ENCODE measurements around the gene N4BP3.

N4BP3 gene

DNA sequence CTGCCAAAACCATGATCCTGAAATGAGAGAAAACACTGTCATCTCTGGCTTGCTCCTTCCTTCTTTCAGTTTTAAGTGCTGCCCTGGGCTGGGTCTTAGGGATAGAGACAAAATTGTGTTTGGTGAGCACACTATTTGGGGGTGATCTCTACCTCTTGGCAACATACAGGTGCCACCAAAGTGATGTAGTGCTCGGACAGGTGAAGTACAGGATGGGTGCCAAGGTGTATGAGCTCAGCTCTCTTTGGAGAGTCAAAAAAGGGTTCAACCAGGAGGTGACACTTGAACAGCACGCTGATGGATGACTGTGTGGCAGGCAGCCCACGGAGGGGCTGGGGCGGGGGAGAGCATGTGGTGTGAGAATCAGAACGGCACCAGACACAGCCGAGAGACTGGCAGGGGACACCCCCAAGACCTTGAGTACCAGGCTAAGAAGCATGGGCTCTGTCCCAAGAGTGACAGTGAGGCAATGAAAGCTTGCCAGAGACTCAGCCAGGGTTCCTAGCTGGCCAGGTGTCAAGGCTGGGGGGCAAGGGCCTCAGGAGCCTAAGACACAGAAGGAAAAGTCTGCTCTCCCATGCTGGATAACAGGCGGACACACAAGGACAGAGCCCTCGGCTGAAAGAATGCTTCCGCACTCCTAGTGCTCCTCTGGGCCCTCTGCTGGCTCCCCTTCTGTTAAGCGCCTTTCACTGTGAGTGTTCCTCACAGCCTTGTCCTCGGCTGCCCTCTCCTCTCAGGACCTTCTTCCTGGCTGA is 37.8 kb downstream of the N4BP3 start:
- DNase-seq (ENCODE audit: low spot score) = no peak

DNA sequence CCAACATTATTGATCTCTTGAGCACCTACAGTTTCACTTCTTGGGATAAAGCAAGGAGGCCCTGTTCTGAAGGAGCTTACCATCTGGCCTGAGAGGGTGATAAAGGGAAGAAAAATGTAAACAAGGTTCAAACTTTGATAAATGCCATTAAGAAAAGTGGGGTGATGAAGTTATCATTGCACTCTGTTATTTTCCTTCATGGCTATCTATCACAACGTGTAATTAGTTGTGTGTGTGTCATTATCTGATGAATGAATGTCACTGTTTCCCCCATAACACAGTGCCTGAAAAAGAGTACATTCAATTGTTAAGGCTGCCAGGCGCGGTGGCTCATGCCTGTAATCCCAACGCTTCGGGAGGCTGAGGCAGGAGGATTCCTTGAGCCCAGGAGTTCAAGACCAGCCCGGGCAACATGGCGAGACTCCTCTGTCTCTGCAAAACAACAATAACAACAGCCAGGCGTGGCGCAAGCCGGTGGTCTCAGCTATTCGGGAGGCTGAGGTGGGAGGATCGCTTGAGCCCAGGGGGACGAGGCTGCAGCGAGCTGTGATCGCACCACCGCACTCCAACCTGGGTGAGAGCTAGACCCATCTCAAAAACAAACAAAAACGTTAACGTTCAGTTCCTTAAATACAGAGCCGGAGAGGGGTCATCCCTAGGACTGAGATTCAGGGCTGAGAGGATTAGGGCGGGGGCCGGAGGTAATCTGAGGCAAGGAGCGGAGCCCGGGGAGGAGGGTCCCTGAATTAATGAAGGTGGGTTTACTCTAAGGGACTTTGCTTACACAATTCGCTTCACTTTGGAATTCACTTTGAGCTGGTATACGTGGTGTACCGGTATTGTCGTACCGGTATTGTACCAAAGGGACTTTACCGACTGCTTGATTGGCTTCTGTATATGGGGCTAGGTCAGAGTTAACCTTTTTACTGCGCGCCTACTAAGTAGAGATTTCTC is 39.4 kb downstream of the N4BP3 start:
- DNase-seq (ENCODE audit: low spot score) = no peak

DNA sequence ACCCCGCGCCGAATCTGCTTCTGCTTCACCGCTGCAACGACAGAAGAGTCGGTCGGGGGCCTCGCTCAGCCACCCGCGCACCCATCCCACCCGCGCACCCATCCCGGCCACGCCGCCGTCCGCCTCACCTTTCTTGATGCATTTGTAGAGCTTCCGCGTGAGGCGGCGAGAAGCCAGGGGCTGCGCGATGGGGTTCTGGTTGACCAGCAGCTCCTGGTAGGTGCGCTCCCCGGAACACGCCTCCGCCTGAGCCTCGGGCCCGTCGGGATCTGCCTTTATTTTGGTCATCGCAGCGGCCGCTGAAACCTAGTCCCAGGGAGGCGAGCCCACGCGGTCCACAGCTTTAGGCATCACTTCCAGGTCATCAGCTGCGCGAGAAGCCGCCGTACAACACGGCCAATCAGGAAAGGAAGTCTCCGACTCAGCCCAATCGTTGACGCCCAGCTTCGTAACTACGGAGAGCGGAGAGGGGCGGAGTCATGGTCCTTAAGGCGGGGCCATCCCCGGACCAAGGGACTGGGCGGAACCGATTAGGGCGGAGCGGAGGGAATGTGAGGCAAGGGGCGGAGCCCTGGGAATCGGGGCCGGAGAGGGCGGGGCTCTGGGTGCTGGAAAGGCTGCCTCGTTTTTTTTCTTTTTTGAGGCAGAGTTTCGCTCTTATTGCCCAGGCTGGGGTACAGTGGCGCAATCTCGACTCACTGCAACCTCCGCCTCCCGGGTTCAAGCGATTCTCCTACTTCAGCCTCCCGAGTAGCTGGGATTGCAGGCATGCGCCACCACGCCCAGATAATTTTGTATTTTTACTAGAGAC is 40.4 kb downstream of the N4BP3 start, which contains the start of gene NHP2:
Gene NHP2, minus strand, starts transcription at position 356 of the 811 bp plus-strand sequence. Its CDS starts 68 bp downstream, at position 288.
- peak; percentile 99 for DNase-seq (ENCODE audit: low spot score)

DNA sequence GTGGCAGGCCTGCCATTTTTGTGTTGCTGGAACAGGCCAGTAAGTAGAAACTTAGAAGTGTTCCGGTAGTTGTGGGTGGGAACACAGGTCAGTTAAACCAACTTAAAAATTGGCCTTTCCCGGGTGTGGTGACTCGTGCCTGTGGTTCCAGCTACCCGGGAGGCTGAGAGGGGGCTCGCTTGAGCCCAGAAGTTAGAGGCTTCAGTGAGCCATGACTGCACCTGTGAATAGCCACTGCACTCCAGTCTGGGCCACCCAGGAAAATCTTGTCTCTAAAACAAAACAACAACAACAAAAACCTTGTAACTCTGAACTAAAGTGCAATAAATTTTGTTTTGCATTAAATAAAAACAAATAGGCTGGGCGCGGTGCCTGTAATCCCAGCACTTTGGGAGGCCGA is 41.7 kb downstream of the N4BP3 start:
- no peak for DNase-seq (ENCODE audit: low spot score)

DNA sequence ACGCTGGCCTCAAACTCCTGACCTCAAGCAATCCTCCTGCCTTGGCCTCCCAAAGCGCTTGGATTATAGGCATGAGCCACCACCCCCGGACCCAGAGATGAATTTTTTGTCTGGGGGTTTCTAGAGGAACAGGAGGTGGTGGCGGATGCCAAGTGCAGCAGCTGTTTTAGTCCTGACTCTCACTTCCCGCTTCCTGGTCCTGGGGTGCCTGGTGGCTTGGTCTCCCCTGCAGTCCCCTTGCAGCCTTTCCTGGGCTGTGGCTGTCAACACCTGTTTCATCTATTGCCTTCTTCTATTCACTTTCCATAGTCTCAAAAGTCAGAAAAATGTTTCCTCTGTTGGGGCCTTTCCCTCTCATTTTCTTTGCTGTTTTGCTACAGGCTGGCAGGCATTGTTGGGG is 46.8 kb downstream of the N4BP3 start:
- DNase-seq (ENCODE audit: low spot score) = no peak

DNA sequence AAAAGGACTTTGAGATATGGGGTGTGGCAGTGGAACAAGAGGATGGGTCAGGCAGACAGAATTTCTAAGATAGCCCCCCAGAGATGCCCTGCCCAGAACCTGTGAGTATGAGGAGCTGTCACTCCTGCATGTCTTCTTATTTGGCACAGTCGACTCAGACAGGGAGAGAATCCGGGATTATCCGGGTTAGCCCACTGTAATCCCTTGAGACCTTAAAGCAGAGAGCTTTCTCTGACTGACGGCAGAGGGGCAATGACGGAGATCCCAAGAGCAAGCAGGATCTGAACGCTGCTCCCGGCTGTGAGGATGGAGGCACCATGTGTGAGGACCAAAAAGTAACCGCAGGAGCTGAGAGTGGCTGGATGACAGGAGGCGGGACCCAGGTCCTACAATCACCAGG is 49.1 kb downstream of the N4BP3 start:
- no peak for DNase-seq (ENCODE audit: low spot score)

DNA sequence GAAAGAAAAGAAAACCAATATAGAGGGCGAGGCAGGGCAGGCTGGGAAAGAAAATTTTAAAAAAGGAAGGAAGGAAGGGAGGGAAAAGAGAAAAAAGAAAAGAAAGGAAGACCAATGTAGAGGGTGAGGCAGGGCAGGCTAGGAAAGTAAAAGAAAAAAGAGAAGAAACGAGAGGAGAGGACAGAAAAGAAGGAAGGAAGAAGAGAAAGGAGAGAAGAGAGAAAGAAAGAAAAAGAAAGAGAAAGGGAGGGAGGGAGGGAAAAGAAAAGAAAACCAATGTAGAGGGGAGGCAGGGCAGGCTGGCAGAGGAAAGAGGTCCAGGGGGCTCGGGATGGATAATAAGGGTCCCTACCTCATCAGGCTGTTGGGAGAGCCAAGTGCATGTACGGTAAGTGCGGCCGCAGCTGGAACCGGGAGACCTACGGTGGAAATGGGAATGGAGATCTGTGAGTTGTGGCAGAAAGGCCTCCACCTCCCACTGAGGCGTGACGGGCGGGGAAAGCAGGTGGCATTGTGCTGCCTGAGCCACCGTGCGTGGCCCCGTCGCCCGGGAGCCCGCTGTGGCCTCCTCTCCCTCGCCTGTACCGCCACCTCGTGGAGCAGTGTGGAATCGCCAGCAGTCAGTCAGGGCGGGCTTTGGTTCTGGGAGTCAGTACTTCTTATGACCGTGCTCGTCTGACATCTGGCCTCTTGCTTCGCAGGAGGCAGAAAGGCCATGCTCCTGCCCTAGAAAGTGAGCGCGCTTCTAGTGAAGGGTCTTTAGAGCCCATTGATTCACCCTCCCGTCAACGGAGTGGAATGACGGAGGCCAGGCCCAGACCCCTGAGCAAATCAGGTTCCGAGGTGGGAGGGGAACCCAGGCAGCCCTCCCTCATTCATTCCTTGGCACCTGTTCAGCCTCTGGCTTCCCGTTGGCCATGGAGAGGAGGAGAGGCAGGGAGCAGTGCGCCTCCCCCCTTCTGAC is 50.7 kb downstream of the N4BP3 start:
- peak; percentile 63 for DNase-seq (ENCODE audit: low spot score)

DNA sequence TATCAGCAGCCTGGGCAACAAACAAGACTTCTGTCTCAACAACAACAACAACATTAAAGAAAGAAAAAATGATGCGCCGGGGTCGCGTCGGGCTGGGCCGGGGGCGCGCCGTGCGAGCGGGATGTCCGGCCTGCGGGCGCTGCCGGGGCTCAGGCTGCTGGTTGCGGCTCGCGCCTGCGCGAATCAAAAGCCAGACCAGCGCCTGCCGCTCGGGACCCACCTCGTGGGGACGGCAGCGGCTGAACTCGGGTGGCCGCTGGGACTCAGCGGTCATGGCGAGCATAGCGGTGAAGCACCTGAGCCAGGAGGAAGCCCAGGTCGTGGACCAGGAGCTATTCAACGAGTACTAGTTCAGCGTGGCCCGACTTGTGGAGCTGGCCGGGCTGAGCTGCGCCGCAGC is 52.2 kb downstream of the N4BP3 start:
- no peak for DNase-seq (ENCODE audit: low spot score)

DNA sequence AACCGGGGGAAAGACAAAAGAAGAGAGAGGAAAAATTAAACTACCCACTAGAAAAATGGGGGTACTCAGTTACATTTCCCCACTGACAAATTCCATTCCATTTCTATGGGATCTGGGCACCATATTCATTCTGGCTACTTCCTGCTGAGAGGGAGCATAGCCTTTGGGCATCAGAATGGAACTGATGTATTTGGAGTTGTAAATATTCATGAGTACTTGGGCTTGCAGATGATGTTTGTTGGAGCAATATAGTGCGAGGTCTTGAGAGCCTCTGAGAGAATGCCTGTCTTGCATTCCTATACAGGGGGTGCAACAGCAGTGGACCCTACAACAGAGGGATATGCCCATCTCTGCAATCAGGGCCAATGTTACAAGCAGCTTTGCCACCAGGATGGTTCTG is 57.1 kb downstream of the N4BP3 start:
- DNase-seq (ENCODE audit: low spot score) = no peak

DNA sequence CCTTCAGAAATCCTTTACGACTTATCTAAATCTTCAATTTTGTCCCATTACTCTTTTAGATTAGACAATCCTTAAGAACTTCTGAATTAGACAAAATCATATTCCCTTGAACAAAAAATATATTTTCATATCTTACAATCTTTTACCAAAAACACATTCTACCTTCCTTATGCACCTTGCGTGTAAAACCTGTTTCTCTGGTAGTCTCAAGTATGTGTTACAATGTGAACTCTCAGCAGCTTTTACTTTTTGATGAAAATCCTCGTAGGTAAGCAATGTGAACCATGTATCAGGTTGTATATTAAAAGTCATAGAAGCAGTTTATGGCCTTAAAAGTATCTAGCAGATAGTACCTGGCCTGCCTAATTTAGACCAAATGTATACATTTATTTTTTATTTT is 61.1 kb downstream of the N4BP3 start:
- no peak for DNase-seq (ENCODE audit: low spot score)
